HG02840 (cell line): ENCODE measurements around the gene TMEM175.

Source experiments
- ATAC-seq: cut with Tn5 transposase; IDR thresholded peaks from one replicate; pipeline ENCODE4 v1.9.1; 2021; ENCODE audit warnings: mild to moderate bottlenecking, moderate library complexity, moderate number of reproducible peaks; ENCODE audit not compliant: unreplicated experiment, low FRiP score

Gene TMEM175

GRCh38 chr4:931960-932712, at the start of gene TMEM175, which contains the start of gene GAK:
TMEM175 (plus strand) TSS chr4:932460; CDS start chr4:947740, 15,280 bp downstream.
GAK (minus strand) TSS chr4:932316; CDS start chr4:932187, 129 bp downstream.
- ATAC-seq = peak; percentile 95

GRCh38 chr4:882646-883045, 49.6 kb upstream of the TMEM175 start:
- ATAC-seq = no peak

- no peak for ATAC-seq
Observed at GRCh38 chr4:883377-884095, 48.7 kb upstream of the TMEM175 start.

GRCh38 chr4:884259-884658, 48.0 kb upstream of the TMEM175 start:
- no peak for ATAC-seq

- no peak for ATAC-seq
Observed at GRCh38 chr4:884896-885295, 47.4 kb upstream of the TMEM175 start.

- ATAC-seq = no peak
Observed at GRCh38 chr4:885353-885752, 46.9 kb upstream of the TMEM175 start.

- ATAC-seq = no peak
Observed at GRCh38 chr4:886244-886643, 46.0 kb upstream of the TMEM175 start.

- ATAC-seq = no peak
Observed at GRCh38 chr4:887034-887763, 45.1 kb upstream of the TMEM175 start.

GRCh38 chr4:888029-888428, 44.2 kb upstream of the TMEM175 start:
- ATAC-seq = no peak

GRCh38 chr4:889516-889915, 42.7 kb upstream of the TMEM175 start:
- ATAC-seq = no peak

GRCh38 chr4:890036-890695, 42.1 kb upstream of the TMEM175 start:
- no peak for ATAC-seq

- ATAC-seq = no peak
Observed at GRCh38 chr4:891747-892146, 40.5 kb upstream of the TMEM175 start.

- ATAC-seq = no peak
Observed at GRCh38 chr4:892780-893179, 39.5 kb upstream of the TMEM175 start.

- no peak for ATAC-seq
Observed at GRCh38 chr4:893276-893994, 38.8 kb upstream of the TMEM175 start.

GRCh38 chr4:893995-894705, 38.1 kb upstream of the TMEM175 start:
- no peak for ATAC-seq

GRCh38 chr4:895596-895995, 36.7 kb upstream of the TMEM175 start:
- ATAC-seq = no peak

- no peak for ATAC-seq
Observed at GRCh38 chr4:896216-896615, 36.0 kb upstream of the TMEM175 start.

GRCh38 chr4:896630-897029, 35.6 kb upstream of the TMEM175 start:
- ATAC-seq = no peak

- ATAC-seq = no peak
Observed at GRCh38 chr4:898123-898522, 34.1 kb upstream of the TMEM175 start.
